HCT116 (cell line): ENCODE results near the gene EXOC4. TPM values are rescaled to one million over a fixed set of nuclear protein-coding genes. Genes with fewer than 3 reads are reported as not detected.

ENCODE experiments used
- ATAC-seq: fragments of 200-7000 bp; cut with Tn5 transposase; 2 replicates; pipeline ENCODE4 v1.9.1; 2020; ENCODE audit warnings: mild to moderate bottlenecking, moderate library complexity
- BruUV-seq: library from RNA; stranded (reverse); fragments of 400-500 nt; replicated peaks from 2 replicates; lab custom pipeline; 2021; lab: Mats Ljungman, UMichigan
- CTCF ChIA-PET: fragments of 300-600 bp; sonication (Branson Sonifier 250); formaldehyde crosslinking; loops from one replicate; lab custom pipeline; 2021; ENCODE audit warnings: antibody characterized with exemption; lab: Charles Lee
- POLR2A ChIA-PET: fragments of 300-600, 350-600 bp; sonication (Branson Sonifier 250); formaldehyde crosslinking; loops from one replicate; lab custom pipeline; 2021; ENCODE audit warnings: antibody characterized with exemption; lab: Charles Lee
- RAD21 ChIA-PET, 2 experiments: fragments of 300-600 bp; sonication (Branson Sonifier 250); formaldehyde crosslinking; loops; one replicate each; lab custom pipeline; 2023; ENCODE audit warnings: low total read pairs in 2 of 2; ENCODE audit not compliant: uncharacterized antibody in 2 of 2, unreplicated experiment in 2 of 2, low non-redundant PET in 1 of 2; lab: Charles Lee
- DNase-seq: peaks from one replicate; pipeline ENCODE4 v3.0.0-alpha.2; 2010; ENCODE audit warnings: low read depth, low spot score
- H2AFZ ChIP-seq: fragments of 200-600 bp; shearing (Covaris generic), sonication (generic); 2 replicates; pipeline ENCODE4 v1.6.1; 2017; ENCODE audit warnings: low read depth, mixed run types, mixed read lengths, antibody characterized with exemption, low read length; ENCODE audit not compliant: poor library complexity, severe bottlenecking
- H3K27ac ChIP-seq: 2 replicates; pipeline ENCODE4 v1.5.1; 2012; ENCODE audit warnings: low read depth, low read length
- H3K27me3 ChIP-seq: fragments of 200-600 bp; sonication (generic); 2 replicates; pipeline ENCODE4 v1.6.1; 2016; ENCODE audit warnings: mixed run types, low read length, mixed read lengths; ENCODE audit not compliant: insufficient read depth
- H3K36me3 ChIP-seq, 2 experiments: fragments of 200-500 bp in 1 of 2; fragments of 200-600 bp in 1 of 2; sonication (Bioruptor generic) in 1 of 2; sonication (generic) in 1 of 2; 2 replicates each; pipeline versions ENCODE4 v1.5.1 to v1.6.1; 2014 to 2016; ENCODE audit warnings: low read length in 2 of 2, inconsistent platforms in 1 of 2, mixed read lengths in 1 of 2, mixed run types in 1 of 2; ENCODE audit not compliant: insufficient read depth in 2 of 2, control insufficient read depth in 1 of 2
- H3K4me1 ChIP-seq, 2 experiments: fragments of 200-600 bp in 1 of 2; sonication (generic) in 1 of 2; 2 replicates each; pipeline versions ENCODE4 v1.5.1 to v1.6.1; 2012 to 2017; ENCODE audit warnings: low read length in 2 of 2, inconsistent platforms in 1 of 2, mild to moderate bottlenecking in 1 of 2, mixed read lengths in 1 of 2, mixed run types in 1 of 2, moderate library complexity in 1 of 2; ENCODE audit not compliant: insufficient read depth in 2 of 2, control insufficient read depth in 1 of 2
- H3K4me2 ChIP-seq: fragments of 200-600 bp; sonication (generic); 2 replicates; pipeline ENCODE4 v1.6.1; 2017; ENCODE audit warnings: mixed run types, low read length, mixed read lengths
- H3K4me3 ChIP-seq, 2 experiments: fragments of 200-600 bp in 1 of 2; sonication (generic) in 1 of 2; replicated peaks in 1 of 2; 2 replicates each; pipeline ENCODE4 v1.5.1; 2011 to 2016; ENCODE audit warnings: low read length in 2 of 2, control low read depth in 1 of 2, low read depth in 1 of 2, mild to moderate bottlenecking in 1 of 2, mixed read lengths in 1 of 2, mixed run types in 1 of 2
- H3K79me2 ChIP-seq: fragments of 200-600 bp; sonication (generic); 2 replicates; pipeline ENCODE4 v1.6.1; 2017; ENCODE audit warnings: mild to moderate bottlenecking, mixed run types, low read length, moderate library complexity, mixed read lengths; ENCODE audit not compliant: insufficient read depth
- H3K9ac ChIP-seq: fragments of 200-600 bp; sonication (generic); 2 replicates; pipeline ENCODE4 v1.6.1; 2016; ENCODE audit warnings: low read length, mixed read lengths
- H3K9me2 ChIP-seq: fragments of 200-600 bp; sonication (generic), shearing (Covaris generic); 2 replicates; pipeline ENCODE4 v1.6.1; 2017; ENCODE audit warnings: mixed run types, mild to moderate bottlenecking, moderate library complexity; ENCODE audit not compliant: insufficient read depth
- H3K9me3 ChIP-seq, 2 experiments: fragments of 200-500 bp in 1 of 2; fragments of 200-600 bp in 1 of 2; sonication (Bioruptor generic) in 1 of 2; sonication (generic) in 1 of 2; 2 replicates each; pipeline ENCODE4 v1.6.1; 2014 to 2017; ENCODE audit warnings: low read length in 2 of 2, mixed read lengths in 2 of 2, inconsistent platforms in 1 of 2, low read depth in 1 of 2, mild to moderate bottlenecking in 1 of 2, mixed run types in 1 of 2, moderate library complexity in 1 of 2; ENCODE audit not compliant: control insufficient read depth in 1 of 2, insufficient read depth in 1 of 2
- H4K20me1 ChIP-seq: fragments of 200-600 bp; sonication (generic), shearing (Covaris generic); 2 replicates; pipeline ENCODE4 v1.6.1; 2017; ENCODE audit warnings: mixed run types, mild to moderate bottlenecking, moderate library complexity; ENCODE audit not compliant: insufficient read depth
- ATF3 ChIP-seq: IDR thresholded peaks from 2 replicates; pipeline ENCODE4 v1.6.1; 2012
- ELF1 ChIP-seq: IDR thresholded peaks from 2 replicates; pipeline ENCODE4 v1.6.1; 2012; ENCODE audit warnings: low read depth, borderline replicate concordance
- EZH2 ChIP-seq: fragments of 200-600 bp; sonication (generic); IDR thresholded peaks from 2 replicates; pipeline ENCODE4 v1.6.1; 2017; ENCODE audit warnings: antibody characterized with exemption, mixed run types
- FOSL1 ChIP-seq: IDR thresholded peaks from 2 replicates; pipeline ENCODE4 v1.6.1; 2012; ENCODE audit warnings: low read depth
- JUND ChIP-seq: IDR thresholded peaks from 2 replicates; pipeline ENCODE4 v1.6.1; 2012
- MAX ChIP-seq: IDR thresholded peaks from 2 replicates; pipeline ENCODE4 v1.6.1; 2012
- POLR2A ChIP-seq: IDR thresholded peaks from 2 replicates; pipeline ENCODE4 v1.7.0; 2011; ENCODE audit warnings: borderline replicate concordance; ENCODE audit not compliant: insufficient read depth, insufficient read length; ENCODE audit errors: extremely low read depth
- POLR2AphosphoS5 ChIP-seq: IDR thresholded peaks from 2 replicates; pipeline ENCODE4 v1.6.1; 2011; ENCODE audit warnings: mild to moderate bottlenecking, low read depth, low read length, moderate library complexity
- RAD21 ChIP-seq: IDR thresholded peaks from 2 replicates; pipeline ENCODE4 v1.6.1; 2012; ENCODE audit warnings: low read depth, mild to moderate bottlenecking
- REST ChIP-seq: IDR thresholded peaks from 2 replicates; pipeline ENCODE4 v1.6.1; 2012; ENCODE audit warnings: low read depth
- ZFX ChIP-seq: fragments of 450-650 bp; IDR thresholded peaks from 2 replicates; pipeline ENCODE4 v1.6.1; 2017
- intact Hi-C: fragments of 100-400 bp; cut with micrococcal nuclease; formaldehyde crosslinking; loops from 2 replicates; pipeline ENCODE4 v1.10.0; 2022
- total RNA-seq: library from RNA; stranded (reverse); gene quantifications from one replicate; pipeline ENCODE4 v1.2.1, GENCODE V29; 2021; ENCODE audit not compliant: unreplicated experiment
- TF ChIP-seq, protein P1 (sequence below): IDR thresholded peaks from 2 replicates; pipeline ENCODE4 v1.6.1; 2011; ENCODE audit warnings: mild to moderate bottlenecking, low read length, moderate library complexity; ENCODE audit not compliant: insufficient replicate concordance; ENCODE audit errors: extremely low read depth

The EXOC4 gene
- total RNA-seq, 1 experiment from 2014 or later: 40.3 TPM

DNA sequence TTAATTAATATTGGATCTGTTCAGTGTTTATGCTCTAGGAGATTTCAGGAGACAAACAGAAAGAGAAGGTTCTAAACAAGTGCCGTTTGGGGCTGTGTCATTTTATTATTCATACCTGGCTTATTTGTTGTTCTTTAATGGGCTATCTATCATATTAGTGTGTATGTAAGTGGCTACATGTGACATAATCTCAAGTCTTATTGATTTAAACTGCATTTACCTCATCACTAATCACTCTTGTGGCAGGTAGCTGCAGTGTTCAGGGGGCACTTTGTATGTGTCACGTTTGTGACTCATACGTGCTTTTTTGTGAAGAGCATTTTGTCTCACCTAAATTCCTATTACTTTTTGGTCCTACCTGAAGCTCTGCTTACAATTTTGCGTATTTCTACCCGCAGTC, 95.4 kb downstream of the EXOC4 start:
- ATAC-seq (no peak), DNase-seq (no peak)
- H3K9ac ChIP-seq: no peak overlapping the region
- no peaks in the 10 kb centered on the region for H3K4me1 ChIP-seq
- TF ChIP-seq ELF1 (no peak), RAD21 (no peak), ZFX (no peak), ATF3 (no peak), POLR2AphosphoS5 (no peak), EZH2 (no peak), MAX (no peak), REST (no peak), FOSL1 (no peak), JUND (no peak), POLR2A (no peak)
- TF ChIP-seq, protein P1, sequence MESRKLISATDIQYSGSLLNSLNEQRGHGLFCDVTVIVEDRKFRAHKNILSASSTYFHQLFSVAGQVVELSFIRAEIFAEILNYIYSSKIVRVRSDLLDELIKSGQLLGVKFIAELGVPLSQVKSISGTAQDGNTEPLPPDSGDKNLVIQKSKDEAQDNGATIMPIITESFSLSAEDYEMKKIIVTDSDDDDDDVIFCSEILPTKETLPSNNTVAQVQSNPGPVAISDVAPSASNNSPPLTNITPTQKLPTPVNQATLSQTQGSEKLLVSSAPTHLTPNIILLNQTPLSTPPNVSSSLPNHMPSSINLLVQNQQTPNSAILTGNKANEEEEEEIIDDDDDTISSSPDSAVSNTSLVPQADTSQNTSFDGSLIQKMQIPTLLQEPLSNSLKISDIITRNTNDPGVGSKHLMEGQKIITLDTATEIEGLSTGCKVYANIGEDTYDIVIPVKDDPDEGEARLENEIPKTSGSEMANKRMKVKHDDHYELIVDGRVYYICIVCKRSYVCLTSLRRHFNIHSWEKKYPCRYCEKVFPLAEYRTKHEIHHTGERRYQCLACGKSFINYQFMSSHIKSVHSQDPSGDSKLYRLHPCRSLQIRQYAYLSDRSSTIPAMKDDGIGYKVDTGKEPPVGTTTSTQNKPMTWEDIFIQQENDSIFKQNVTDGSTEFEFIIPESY: no peak
- CTCF ChIA-PET: no interaction called here
- no peaks in the 10 kb centered on the region for H3K79me2 ChIP-seq
- no peaks in the 10 kb centered on the region for H3K9me2 ChIP-seq
- no peak overlapping the region for H3K4me3 ChIP-seq
- peaks cover 5 to 6% of the 10 kb centered on the region in 2 experiments; a peak in 2 of 4 replicates for H3K9me3 ChIP-seq
- no peak overlapping the region for H3K27ac ChIP-seq
- RAD21 ChIA-PET: no interaction called here
- H3K4me2 ChIP-seq: no peak overlapping the region
- no peak overlapping the region for H2AFZ ChIP-seq
- no peaks in the 10 kb centered on the region for H3K36me3 ChIP-seq
- POLR2A ChIA-PET: no interaction called here
- intact Hi-C loops: no loop called here
- no peaks in the 10 kb centered on the region; the same call in 1 of the 2 replicates for H4K20me1 ChIP-seq
- BruUV-seq: no TSS peak
- no peaks in the 10 kb centered on the region for H3K27me3 ChIP-seq
